GM19023 (cell line): ENCODE results near the gene PJA1.

Experiments used
- ATAC-seq: cut with Tn5 transposase; IDR thresholded peaks from one replicate; pipeline ENCODE4 v1.9.1; 2021; ENCODE audit warnings: mild to moderate bottlenecking, moderate library complexity; ENCODE audit not compliant: unreplicated experiment

PJA1 gene

DNA sequence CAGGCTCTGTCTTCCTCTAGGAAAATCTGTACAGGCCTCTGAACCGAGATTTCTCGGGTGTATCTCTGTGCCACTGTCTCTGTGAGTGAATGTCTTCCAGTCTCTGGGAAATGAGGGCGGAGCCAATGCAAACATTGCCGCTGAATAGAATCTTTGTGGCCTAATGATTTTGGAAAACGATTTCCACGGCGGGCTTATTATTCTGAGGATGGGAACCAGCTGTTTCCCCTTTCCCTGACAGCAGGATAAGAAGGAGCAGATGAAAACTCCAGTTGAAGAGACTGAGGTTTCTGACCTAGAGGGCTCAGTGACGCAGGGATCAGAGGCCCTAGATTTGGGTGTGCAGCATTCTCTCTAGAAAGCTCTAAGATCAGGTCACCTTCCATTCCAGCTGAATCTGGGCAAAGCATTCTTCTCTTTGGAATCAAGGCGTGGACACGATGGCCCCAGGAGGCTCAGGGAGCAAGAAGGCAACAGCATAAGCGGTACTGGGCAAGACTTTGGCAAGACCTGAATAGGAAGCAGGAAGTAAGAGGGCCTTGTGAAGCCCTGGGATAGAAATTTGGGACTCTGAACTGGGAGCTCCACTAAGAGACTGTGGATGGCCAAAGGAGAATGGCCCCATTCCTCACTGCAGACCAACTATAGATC lies 47.3 kb downstream of the PJA1 start:
- no peak for ATAC-seq

- no peak for ATAC-seq
Observed at GRCh38 chrX:69116077-69116476, 49.2 kb downstream of the PJA1 start.

DNA sequence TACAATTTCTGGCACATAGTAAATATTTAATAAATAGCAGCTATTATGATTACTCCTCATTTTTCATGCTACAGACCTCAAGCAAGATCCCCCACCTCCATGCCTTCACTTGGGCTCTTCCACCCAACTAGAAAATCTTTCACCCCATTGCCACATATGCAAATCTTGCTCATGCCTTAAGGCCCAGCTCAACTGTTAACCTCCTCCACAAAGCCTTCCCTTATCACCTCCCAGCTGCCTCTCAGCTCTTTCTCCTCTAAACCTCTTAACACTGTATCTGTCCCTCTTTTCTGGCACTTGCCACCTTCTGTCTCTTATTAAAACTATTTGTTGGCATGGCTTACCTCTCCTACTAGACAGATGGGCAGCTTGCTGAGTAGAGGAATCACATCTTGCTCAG lies 51.5 kb downstream of the PJA1 start:
- no peak for ATAC-seq
